Smooth muscle cell (in vitro differentiated cells): ENCODE measurements around the gene CNN3. TPM values are rescaled to one million over a fixed set of nuclear protein-coding genes. Genes with fewer than 3 reads are reported as not detected.

Source experiments
- DNase-seq: peaks from one replicate; lab custom pipeline; 2025; ENCODE audit not compliant: unreplicated experiment; lab: John Stamatoyannopoulos, UW
- H2AFZ ChIP-seq: fragments of 200-600 bp; sonication (generic); 2 replicates; pipeline ENCODE4 v1.6.0; 2016; ENCODE audit warnings: antibody characterized with exemption, low read depth, mild to moderate bottlenecking
- H3F3A ChIP-seq: fragments of 200-600 bp; sonication (generic); 2 replicates; pipeline ENCODE4 v1.6.0; 2017; ENCODE audit warnings: antibody characterized with exemption, low read depth
- H3K27ac ChIP-seq: fragments of 200-600 bp; sonication (generic); 2 replicates; pipeline ENCODE4 v1.5.1; 2016; ENCODE audit warnings: low read depth, mild to moderate bottlenecking
- H3K27me3 ChIP-seq: fragments of 200-600 bp; sonication (generic); 2 replicates; pipeline ENCODE4 v1.6.1; 2016; ENCODE audit warnings: low read depth, mild to moderate bottlenecking
- H3K36me3 ChIP-seq: fragments of 200-600 bp; sonication (generic); 2 replicates; pipeline ENCODE4 v1.5.1; 2016; ENCODE audit warnings: low read depth
- H3K4me1 ChIP-seq: fragments of 200-600 bp; sonication (generic); 2 replicates; pipeline ENCODE4 v1.5.1; 2016; ENCODE audit warnings: low read depth
- H3K4me2 ChIP-seq: fragments of 200-600 bp; sonication (generic); 2 replicates; pipeline ENCODE4 v1.6.0; 2016; ENCODE audit warnings: mild to moderate bottlenecking
- H3K4me3 ChIP-seq: fragments of 200-600 bp; sonication (generic); 2 replicates; pipeline ENCODE4 v1.5.1; 2016; ENCODE audit warnings: mild to moderate bottlenecking
- H3K79me2 ChIP-seq: fragments of 200-600 bp; sonication (generic); 2 replicates; pipeline ENCODE4 v1.6.0; 2016; ENCODE audit warnings: low read depth, mild to moderate bottlenecking
- H3K9ac ChIP-seq: fragments of 200-600 bp; sonication (generic); 2 replicates; pipeline ENCODE4 v1.6.0; 2016; ENCODE audit warnings: low read depth
- H3K9me3 ChIP-seq: fragments of 200-600 bp; sonication (generic); replicated peaks from 2 replicates; pipeline ENCODE4 v1.5.1; 2016; ENCODE audit warnings: low read depth
- H4K20me1 ChIP-seq: fragments of 200-600 bp; sonication (generic); 2 replicates; pipeline ENCODE4 v1.6.0; 2016; ENCODE audit warnings: low read depth
- WGBS: methylation state at CpG from one replicate; pipeline ENCODE4 v1.1.7; 2016; ENCODE audit warnings: low lambda C conversion rate; 5-methylcytosine and 5-hydroxymethylcytosine counted together
- polyA plus RNA-seq: library from polyadenylated mRNA; unstranded; fragments of >200 nt; fragmentation: Nextera tagmentation; extraction: Ambion mirVana; gene quantifications from 2 replicates; pipeline ENCODE4 v1.2.1, GENCODE V29; 2016
- total RNA-seq: library from RNA; depleted of rRNA; stranded (reverse); fragments of >200 nt; gene quantifications from 2 replicates; pipeline ENCODE4 v1.2.3, GENCODE V29; 2014
- TF ChIP-seq, protein P1 (sequence below): fragments of 200-600 bp; sonication (generic); IDR thresholded peaks from 2 replicates; pipeline ENCODE4 v1.5.1; 2017; ENCODE audit warnings: borderline replicate concordance, mild to moderate bottlenecking, antibody characterized with exemption; ENCODE audit not compliant: insufficient read depth, poor library complexity, severe bottlenecking

The CNN3 gene
- total and polyA plus RNA-seq, 2 experiments from 2014 or later: 467 to 633 TPM

DNA sequence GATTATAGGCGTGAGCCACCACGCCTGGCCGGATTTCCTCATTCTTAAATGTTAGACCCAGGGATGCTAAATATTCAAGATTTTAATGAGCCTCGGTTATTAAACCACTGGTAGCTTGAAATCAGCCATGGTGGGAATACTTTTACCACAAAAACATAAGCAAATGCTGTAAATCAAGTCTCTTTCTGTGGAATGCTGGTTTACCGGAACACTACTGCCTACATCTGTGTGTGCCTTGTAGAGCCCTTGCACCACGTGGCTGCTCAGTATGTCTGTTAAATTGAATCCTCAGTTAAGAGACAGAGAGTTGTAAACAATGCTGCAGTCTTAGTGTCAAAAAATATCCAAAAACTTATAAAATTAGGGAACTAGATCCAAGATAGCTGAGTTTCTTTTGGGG is 26.8 kb upstream of the CNN3 start:
- Histone ChIP-seq H3K27ac (peak overlapping the region; percentile 68), H3K9ac (no peak overlapping the region), H3K27me3 (no peaks in the 10 kb centered on the region), H4K20me1 (no peaks in the 10 kb centered on the region), H3K79me2 (no peaks in the 10 kb centered on the region), H3K4me1 (peaks cover 13% of the 10 kb centered on the region), H3K4me2 (peak overlapping the region; percentile 52), H3K4me3 (no peak overlapping the region), H3K9me3 (no peaks in the 10 kb centered on the region), H3K36me3 (no peaks in the 10 kb centered on the region), H2AFZ (peak overlapping the region; percentile 32), H3F3A (peaks cover 19% of the 10 kb centered on the region)
- WGBS: 30% methylated on average over 6 of the region's 6 CpGs
- TF ChIP-seq, protein P1, sequence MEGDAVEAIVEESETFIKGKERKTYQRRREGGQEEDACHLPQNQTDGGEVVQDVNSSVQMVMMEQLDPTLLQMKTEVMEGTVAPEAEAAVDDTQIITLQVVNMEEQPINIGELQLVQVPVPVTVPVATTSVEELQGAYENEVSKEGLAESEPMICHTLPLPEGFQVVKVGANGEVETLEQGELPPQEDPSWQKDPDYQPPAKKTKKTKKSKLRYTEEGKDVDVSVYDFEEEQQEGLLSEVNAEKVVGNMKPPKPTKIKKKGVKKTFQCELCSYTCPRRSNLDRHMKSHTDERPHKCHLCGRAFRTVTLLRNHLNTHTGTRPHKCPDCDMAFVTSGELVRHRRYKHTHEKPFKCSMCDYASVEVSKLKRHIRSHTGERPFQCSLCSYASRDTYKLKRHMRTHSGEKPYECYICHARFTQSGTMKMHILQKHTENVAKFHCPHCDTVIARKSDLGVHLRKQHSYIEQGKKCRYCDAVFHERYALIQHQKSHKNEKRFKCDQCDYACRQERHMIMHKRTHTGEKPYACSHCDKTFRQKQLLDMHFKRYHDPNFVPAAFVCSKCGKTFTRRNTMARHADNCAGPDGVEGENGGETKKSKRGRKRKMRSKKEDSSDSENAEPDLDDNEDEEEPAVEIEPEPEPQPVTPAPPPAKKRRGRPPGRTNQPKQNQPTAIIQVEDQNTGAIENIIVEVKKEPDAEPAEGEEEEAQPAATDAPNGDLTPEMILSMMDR: no peak
- no peak for DNase-seq

- no peak for DNase-seq
- H2AFZ ChIP-seq: no peak overlapping the region
- H4K20me1 ChIP-seq: no peaks in the 10 kb centered on the region
Observed at GRCh38 chr1:94953107-94953506, 26.2 kb upstream of the CNN3 start.

DNA sequence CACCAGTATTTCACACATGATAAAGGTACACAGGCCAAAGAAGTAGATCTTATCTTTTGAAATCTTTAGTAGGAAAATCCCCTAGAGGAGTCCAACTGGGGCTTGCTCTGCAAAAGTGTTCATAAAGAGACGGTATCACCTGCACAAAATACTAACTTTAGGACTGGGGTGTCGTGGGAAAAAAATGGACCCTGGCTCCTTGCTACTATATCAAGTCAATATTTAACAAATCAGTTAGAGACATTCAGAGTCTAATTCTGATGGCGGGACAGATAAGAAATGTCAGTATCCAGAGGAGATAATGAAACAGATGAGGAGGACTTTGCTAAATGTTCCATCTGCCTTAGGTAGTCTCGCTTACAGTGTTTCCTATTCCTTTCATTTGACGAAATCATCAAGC is 25.6 kb upstream of the CNN3 start:
- 98% methylated on average over 5 of the region's 5 CpGs for WGBS
- no peaks in the 10 kb centered on the region for H3K36me3 ChIP-seq
- H3K27ac ChIP-seq: no peak overlapping the region
- H3K27me3 ChIP-seq: no peaks in the 10 kb centered on the region
- no peak overlapping the region for H3K4me3 ChIP-seq
- H3F3A ChIP-seq: peaks cover 23% of the 10 kb centered on the region
- no peak overlapping the region for H3K9ac ChIP-seq
- no peak overlapping the region for H3K4me2 ChIP-seq
- H3K4me1 ChIP-seq: peaks cover 13% of the 10 kb centered on the region
- no peaks in the 10 kb centered on the region for H3K79me2 ChIP-seq
- no peaks in the 10 kb centered on the region for H3K9me3 ChIP-seq
- no peak overlapping the region for H2AFZ ChIP-seq
- TF ChIP-seq, protein P1: no peak
- no peak for DNase-seq
- H4K20me1 ChIP-seq: no peaks in the 10 kb centered on the region

More at GRCh38 chr1:94953107-94953506, 26.2 kb upstream of the CNN3 start:
- H3K4me2 ChIP-seq: no peak overlapping the region
- no peaks in the 10 kb centered on the region for H3K27me3 ChIP-seq
- TF ChIP-seq, protein P1: no peak
- no peaks in the 10 kb centered on the region for H3K79me2 ChIP-seq
- H3F3A ChIP-seq: peaks cover 23% of the 10 kb centered on the region
- no peak overlapping the region for H3K9ac ChIP-seq
- no peak overlapping the region for H3K27ac ChIP-seq
- H3K4me1 ChIP-seq: peaks cover 13% of the 10 kb centered on the region
- no peaks in the 10 kb centered on the region for H3K36me3 ChIP-seq
- H3K4me3 ChIP-seq: no peak overlapping the region
- H3K9me3 ChIP-seq: no peaks in the 10 kb centered on the region

DNA sequence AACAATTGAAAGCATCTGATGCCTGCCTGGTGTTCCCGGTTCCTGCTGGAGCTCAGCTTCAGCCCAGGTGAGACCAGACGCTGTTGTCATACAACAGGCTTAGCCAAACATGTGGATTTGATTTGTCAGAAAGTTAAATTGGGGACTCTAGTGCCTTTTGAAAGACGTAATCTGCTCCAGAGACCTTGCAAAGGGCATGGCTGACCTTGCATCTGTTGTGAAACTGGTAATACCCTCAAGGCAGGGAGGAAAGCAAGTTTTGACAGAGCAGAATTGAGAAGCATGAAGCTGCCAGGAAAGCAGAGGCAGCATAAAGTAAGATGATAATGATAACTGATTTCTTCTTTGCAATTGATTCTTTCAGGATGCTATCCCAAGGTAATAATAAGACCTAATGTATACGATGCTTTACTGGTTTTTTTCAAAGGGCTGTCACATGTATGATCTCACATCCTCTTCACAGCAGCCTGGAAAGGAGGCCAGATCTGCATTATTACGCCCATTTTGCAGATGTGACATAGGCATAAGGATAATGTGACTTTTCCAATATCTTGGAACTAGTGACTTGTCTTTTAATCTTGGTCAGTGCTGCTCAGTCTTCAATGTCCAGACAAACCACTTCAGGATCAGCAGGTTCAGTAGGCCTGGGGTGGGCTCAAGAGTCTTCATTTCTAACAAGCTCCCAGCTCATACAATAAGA is 24.7 kb upstream of the CNN3 start:
- peaks cover 18% of the 10 kb centered on the region for H3K4me1 ChIP-seq
- H3K4me3 ChIP-seq: no peak overlapping the region
- no peak overlapping the region for H3K4me2 ChIP-seq
- H3F3A ChIP-seq: peaks cover 23% of the 10 kb centered on the region
- H3K9ac ChIP-seq: no peak overlapping the region
- TF ChIP-seq, protein P1: no peak
- no peak overlapping the region for H2AFZ ChIP-seq
- DNase-seq: no peak
- no peaks in the 10 kb centered on the region for H3K27me3 ChIP-seq
- WGBS: 61% methylated on average over 5 of the region's 5 CpGs
- no peaks in the 10 kb centered on the region for H3K9me3 ChIP-seq
- H4K20me1 ChIP-seq: no peaks in the 10 kb centered on the region
- peak overlapping the region; percentile 35 for H3K27ac ChIP-seq
- H3K36me3 ChIP-seq: no peaks in the 10 kb centered on the region
- no peaks in the 10 kb centered on the region for H3K79me2 ChIP-seq
